Measurements from ENCODE around the gene IRX2. TPM values are rescaled to one million over a fixed set of nuclear protein-coding genes. Genes with fewer than 3 reads are reported as not detected.
A peak's percentile ranks its signal among the peaks of the same experiment; 100 is the strongest.

The IRX2 gene
- total and polyA plus RNA-seq, 2 of the 8 experiments (the other 6 are each of a cell fraction or from before 2014, with no cell fraction given): 23.4 to 40.4 TPM

DNA sequence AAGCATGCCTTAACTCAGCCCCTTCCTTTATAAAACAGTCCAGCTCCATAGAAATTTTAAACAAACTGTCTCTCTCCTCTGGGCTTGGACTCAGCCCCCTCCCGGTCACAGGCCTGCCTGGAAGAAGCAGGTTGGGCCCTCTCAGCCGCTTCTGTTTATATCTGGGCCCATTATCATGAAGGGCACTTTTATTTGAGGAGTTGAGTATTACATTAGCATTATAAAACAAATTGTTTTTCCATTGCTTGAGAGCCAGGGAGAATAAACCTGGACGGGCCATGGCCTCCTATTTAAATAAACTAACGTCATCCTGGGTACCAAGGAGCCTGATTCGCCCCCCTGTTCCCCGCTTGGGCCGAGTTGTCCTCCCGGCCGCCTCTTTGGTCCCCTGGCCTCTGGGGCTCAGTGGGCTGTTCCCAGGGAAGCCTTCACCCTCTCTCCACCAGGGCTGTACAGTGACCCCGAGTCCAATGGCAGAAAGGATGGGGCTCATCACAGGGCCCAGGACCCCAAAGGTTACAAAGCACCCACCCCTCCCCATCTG is 13.2 kb downstream of the IRX2 start:
- no peak for FAIRE-seq
- Histone ChIP-seq H3K27me3 (replicated peaks in 1 of 4; ENCODE audit: control insufficient read depth in 3 of 4, extremely low read depth in 1 of 4, insufficient read depth in 3 of 4, low read length in 3 of 4) (peaks cover 31 to 63% (median 57%) of the 10 kb centered on the region in 4 experiments), H2AK5ac (ENCODE audit: low read depth, low read length) (no peak overlapping the region), H3K23ac (ENCODE audit: insufficient read length) (no peak overlapping the region), H3K14ac (ENCODE audit: insufficient read length) (no peak overlapping the region), H3K4me2 (ENCODE audit: insufficient read depth in 1 of 2, low read depth in 2 of 2, low read length in 2 of 2) (peak overlapping the region; percentile 78 to 79), H3K18ac (ENCODE audit: extremely low read depth, low read length) (0 out of 2 replicates have a peak overlapping the region, but pooled peaks have one; percentile 48), H3K36me3 (ENCODE audit: control insufficient read depth in 2 of 4, insufficient read depth in 4 of 4, low read length in 3 of 4) (peaks cover 0 to 4% (median 0%) of the 10 kb centered on the region in 4 experiments; a peak in 2 of 8 replicates), H3K23me2 (ENCODE audit: low read depth, low read length) (peaks cover 8% of the 10 kb centered on the region; the same call in 1 of the 2 replicates), H3K56ac (replicated peaks; ENCODE audit: insufficient read length, low read depth, low read length) (no peak overlapping the region), H3K4me1 (replicated peaks in 1 of 4; ENCODE audit: control insufficient read depth in 3 of 4, insufficient read depth in 4 of 4, low read length in 3 of 4) (peaks cover 3 to 28% (median 12%) of the 10 kb centered on the region in 4 experiments), H3K4ac (replicated peaks; ENCODE audit: insufficient read length, low read depth, low read length) (no peak overlapping the region), H4K20me1 (replicated peaks in 1 of 2; ENCODE audit: control insufficient read depth in 1 of 2, insufficient read depth in 2 of 2, low read length in 2 of 2) (peaks cover 8 to 12% of the 10 kb centered on the region in 2 experiments), H2BK5ac (ENCODE audit: low read depth, low read length) (no peak overlapping the region), H2BK12ac (ENCODE audit: low read depth, low read length) (no peak overlapping the region), H4K8ac (ENCODE audit: extremely low read depth, insufficient read depth, low read length) (0 out of 2 replicates have a peak overlapping the region, but pooled peaks have one; percentile 14), H3K9ac (replicated peaks in 1 of 4; ENCODE audit: extremely low read depth in 1 of 4, low read depth in 3 of 4, low read length in 3 of 4) (no peak overlapping the region), H3K27ac (ENCODE audit: low read depth, low read length) (no peak overlapping the region), H4K5ac (ENCODE audit: insufficient read length, low read depth, low read length) (no peak overlapping the region), H2BK15ac (ENCODE audit: low read length) (no peak overlapping the region), H3K79me2 (ENCODE audit: control insufficient read depth in 1 of 2, insufficient read depth in 2 of 2, low read length in 2 of 2) (0 out of 4 replicates have a peak, but pooled peaks cover 0 to 2% of the 10 kb centered on the region in 2 experiments), H2AFZ (ENCODE audit: low read length) (no peak overlapping the region), H3K4me3 (ENCODE audit: extremely low read depth in 1 of 4, insufficient read depth in 2 of 4, low read depth in 3 of 4, low read length in 4 of 4) (peak overlapping the region in 1 of 4 experiments; percentile 62; a peak in 3 of 8 replicates), H4K91ac (replicated peaks; ENCODE audit: insufficient read length, low read length) (no peak overlapping the region), H3K79me1 (ENCODE audit: low read depth, low read length) (no peaks in the 10 kb centered on the region), H2BK120ac (replicated peaks; ENCODE audit: low read depth, low read length) (no peak overlapping the region), H3K9me3 (ENCODE audit: insufficient read depth in 2 of 2, low read depth in 1 of 2, low read length in 1 of 2) (no peaks in the 10 kb centered on the region), H2BK20ac (ENCODE audit: low read length) (no peak overlapping the region)
- WGBS, 2 experiments (ENCODE audit: extremely low coverage in 1 of 2, insufficient coverage in 1 of 2, insufficient read length in 1 of 2, insufficient replicate concordance in 2 of 2, low coverage in 1 of 2, low lambda C conversion rate in 2 of 2, missing lambda C conversion rate in 1 of 2): 13% methylated on average over 10 of the region's 10 CpGs; no CpG with 5 or more reads in 1 of the 2 experiments
- DNase-seq (ENCODE audit: low read depth in 1 of 2, low spot score in 2 of 2): no peak
- POLR2A ChIA-PET (ENCODE audit: partially characterized antibody): interaction anchor here (1.4 to 4.0 kb wide), 2 partner anchors 13 to 18 kb away, joined by 6 to 64 read pairs; partner anchors contain the start of gene IRX2
- CTCF ChIA-PET (ENCODE audit: partially characterized antibody): interaction anchor here (1.6 kb wide), 1 partner anchor 22 kb away, joined by 3 read pairs; no protein-coding TSS in a partner anchor
- TF ChIP-seq POLR2AphosphoS5 (IDR thresholded peaks at IDR 0.05; ENCODE audit: low read depth, low read length): no peak
- TF ChIP-seq RFX5 (IDR thresholded peaks at IDR 0.05; ENCODE audit: borderline replicate concordance, low read depth, low read length): no peak
- no peak for TF ChIP-seq KDM5A (IDR thresholded peaks at IDR 0.05; ENCODE audit: low read length)
- TF ChIP-seq BCL11A (IDR thresholded peaks at IDR 0.05; ENCODE audit: low read depth in 2 of 2, low read length in 2 of 2): no peak
- TF ChIP-seq ZNF274 (IDR thresholded peaks at IDR 0.05; ENCODE audit: borderline replicate concordance, extremely low read depth, low read length): no peak
- TF ChIP-seq, protein P1, sequence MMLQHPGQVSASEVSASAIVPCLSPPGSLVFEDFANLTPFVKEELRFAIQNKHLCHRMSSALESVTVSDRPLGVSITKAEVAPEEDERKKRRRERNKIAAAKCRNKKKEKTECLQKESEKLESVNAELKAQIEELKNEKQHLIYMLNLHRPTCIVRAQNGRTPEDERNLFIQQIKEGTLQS (IDR thresholded peaks at IDR 0.05; ENCODE audit: insufficient read depth, low read depth, low read length): no peak
- TF ChIP-seq, protein P2, sequence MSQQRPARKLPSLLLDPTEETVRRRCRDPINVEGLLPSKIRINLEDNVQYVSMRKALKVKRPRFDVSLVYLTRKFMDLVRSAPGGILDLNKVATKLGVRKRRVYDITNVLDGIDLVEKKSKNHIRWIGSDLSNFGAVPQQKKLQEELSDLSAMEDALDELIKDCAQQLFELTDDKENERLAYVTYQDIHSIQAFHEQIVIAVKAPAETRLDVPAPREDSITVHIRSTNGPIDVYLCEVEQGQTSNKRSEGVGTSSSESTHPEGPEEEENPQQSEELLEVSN (IDR thresholded peaks at IDR 0.05): no peak
- no peak for TF ChIP-seq GTF2F1 (IDR thresholded peaks at IDR 0.05; ENCODE audit: borderline replicate concordance, low read depth, low read length)
